GM12892 (cell line): ENCODE results near the gene EGF.

Experiments used
- DNase-seq: peaks from one replicate; pipeline ENCODE4 v3.0.0; 2011; ENCODE audit not compliant: insufficient read length
- FAIRE-seq: peaks from 2 replicates; lab custom pipeline; 2011; peaks lifted over from hg19 to GRCh38; lab: Jason Lieb, UNC
- POLR2A ChIP-seq: IDR thresholded peaks from 2 replicates; pipeline ENCODE4 v1.6.1; 2011; ENCODE audit warnings: low read depth, low read length, control low read depth
- POLR2AphosphoS5 ChIP-seq: IDR thresholded peaks from 2 replicates; pipeline ENCODE4 v1.6.1; 2011; ENCODE audit warnings: low read depth, low read length, control low read depth
- TAF1 ChIP-seq: IDR thresholded peaks from 2 replicates; pipeline ENCODE4 v1.6.1; 2011; ENCODE audit warnings: low read depth, mild to moderate bottlenecking, control low read depth, low read length, borderline replicate concordance

The EGF gene

DNA sequence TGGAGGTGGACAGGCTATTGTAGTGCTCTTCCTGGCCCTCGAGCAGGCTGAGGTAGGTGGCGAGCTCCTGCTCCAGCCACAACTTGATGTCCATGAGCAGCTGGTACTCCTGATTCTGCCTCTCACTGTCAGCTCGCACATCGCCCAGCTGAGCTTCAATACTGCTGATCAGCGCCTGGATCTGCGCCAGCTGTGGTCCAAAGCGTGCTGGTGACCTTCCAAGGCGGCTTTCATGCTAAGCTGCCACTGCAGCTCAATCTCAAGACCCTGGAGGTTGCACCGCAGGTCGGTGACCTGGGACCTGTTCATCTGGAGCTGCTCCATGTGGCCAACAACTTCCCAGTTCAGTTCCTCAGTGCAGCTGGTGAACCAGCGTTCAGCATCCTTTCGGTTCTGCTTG is 33.6 kb upstream of the EGF start:
- FAIRE-seq: no peak
- TF ChIP-seq POLR2A: no peak
- TF ChIP-seq POLR2AphosphoS5: no peak
- no peak for TF ChIP-seq TAF1
- DNase-seq: no peak

- no peak for TF ChIP-seq POLR2AphosphoS5
- TF ChIP-seq POLR2A: no peak
- no peak for TF ChIP-seq TAF1
- FAIRE-seq (no peak), DNase-seq (no peak)
Measured at GRCh38 chr4:109879636-109880314, 32.9 kb upstream of the EGF start.

GRCh38 chr4:109886303-109886702 is 26.4 kb upstream of the EGF start:
- TF ChIP-seq POLR2AphosphoS5: no peak
- no peak for TF ChIP-seq TAF1
- TF ChIP-seq POLR2A: no peak
- DNase-seq: no peak
- no peak for FAIRE-seq

DNA sequence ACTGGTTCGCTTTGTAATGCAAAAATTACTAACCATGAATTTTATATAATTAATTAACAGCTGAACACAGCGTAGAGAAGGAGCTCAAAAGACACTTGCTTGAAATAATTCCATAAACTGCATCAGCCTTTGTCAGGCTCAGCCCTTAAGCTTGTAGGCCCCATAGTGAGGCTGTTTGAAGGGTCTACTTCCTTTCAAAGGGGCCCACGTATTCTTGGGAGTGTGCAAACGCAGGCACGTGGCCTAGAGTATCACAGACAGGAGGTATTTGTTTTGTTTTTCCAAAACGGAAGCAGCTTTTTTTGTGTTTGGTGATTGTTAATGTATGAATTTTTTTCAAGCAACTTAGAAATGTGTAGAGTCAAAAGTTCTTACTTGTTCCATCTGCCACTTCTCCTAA is 25.6 kb upstream of the EGF start:
- DNase-seq (no peak), FAIRE-seq (no peak)
- no peak for TF ChIP-seq POLR2A
- TF ChIP-seq POLR2AphosphoS5: no peak
- no peak for TF ChIP-seq TAF1

DNA sequence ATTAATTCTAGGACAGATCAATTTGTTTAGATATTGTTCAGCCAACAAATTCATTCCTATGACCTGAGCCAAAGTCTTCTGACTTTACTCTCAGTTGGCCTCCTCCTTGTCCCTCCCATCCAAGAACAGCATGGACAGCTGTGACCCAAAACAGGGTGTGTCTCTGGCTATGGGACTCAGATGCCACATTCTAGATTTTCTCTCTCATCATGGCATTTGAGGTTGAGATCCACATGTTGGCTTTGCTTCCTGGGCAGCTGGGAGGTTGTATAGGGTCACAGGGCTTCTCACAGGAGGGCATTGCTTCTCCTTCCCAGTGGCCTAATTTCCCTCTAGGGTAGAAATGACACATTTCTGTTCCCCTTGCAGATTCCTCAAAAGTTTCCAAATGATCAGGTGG is 22.6 kb upstream of the EGF start:
- TF ChIP-seq POLR2AphosphoS5 (no peak), POLR2A (no peak), TAF1 (no peak)
- no peak for FAIRE-seq
- no peak for DNase-seq

- FAIRE-seq: no peak
- no peak for DNase-seq
- TF ChIP-seq POLR2A (no peak), TAF1 (no peak), POLR2AphosphoS5 (no peak)
Measured at GRCh38 chr4:109902559-109903251, 10.0 kb upstream of the EGF start.

GRCh38 chr4:109908731-109909130 is 4.0 kb upstream of the EGF start:
- FAIRE-seq (no peak), DNase-seq (no peak)
- TF ChIP-seq TAF1 (no peak), POLR2AphosphoS5 (no peak)

DNA sequence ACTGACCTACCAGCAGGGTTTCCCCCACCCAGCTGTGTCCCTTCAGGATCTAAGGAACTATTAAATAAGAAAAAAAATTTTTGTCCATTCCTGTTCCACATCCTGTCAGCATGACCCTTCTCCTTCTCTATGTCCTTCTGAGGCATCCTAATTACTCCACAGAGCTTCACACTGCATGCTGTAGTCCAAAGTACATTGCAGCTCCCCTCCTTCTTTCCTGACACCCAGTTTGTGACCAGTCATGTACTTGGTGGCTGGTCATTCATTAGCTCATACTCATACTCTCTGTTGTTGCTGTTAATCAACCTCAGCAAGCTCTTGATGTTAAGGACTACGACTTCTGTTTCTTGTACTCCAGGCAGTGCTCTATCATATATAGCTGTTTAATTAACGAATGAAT is 2.4 kb upstream of the EGF start:
- FAIRE-seq: no peak
- TF ChIP-seq POLR2AphosphoS5 (no peak), TAF1 (no peak), POLR2A (no peak)
- no peak for DNase-seq

GRCh38 chr4:109913596-109914241 is 1.0 kb downstream of the EGF start:
- DNase-seq (no peak), FAIRE-seq (no peak)

GRCh38 chr4:109914322-109914721 is 1.6 kb downstream of the EGF start:
- no peak for TF ChIP-seq TAF1
- TF ChIP-seq POLR2A: no peak
- TF ChIP-seq POLR2AphosphoS5: no peak
- FAIRE-seq: no peak
- DNase-seq: no peak

More at GRCh38 chr4:109913596-109914241, 1.0 kb downstream of the EGF start:
- TF ChIP-seq POLR2AphosphoS5: no peak
- TF ChIP-seq TAF1: no peak
- TF ChIP-seq POLR2A: no peak

GRCh38 chr4:109915385-109916026 is 2.8 kb downstream of the EGF start:
- TF ChIP-seq POLR2AphosphoS5 (no peak), TAF1 (no peak), POLR2A (no peak)
- DNase-seq (no peak), FAIRE-seq (no peak)

DNA sequence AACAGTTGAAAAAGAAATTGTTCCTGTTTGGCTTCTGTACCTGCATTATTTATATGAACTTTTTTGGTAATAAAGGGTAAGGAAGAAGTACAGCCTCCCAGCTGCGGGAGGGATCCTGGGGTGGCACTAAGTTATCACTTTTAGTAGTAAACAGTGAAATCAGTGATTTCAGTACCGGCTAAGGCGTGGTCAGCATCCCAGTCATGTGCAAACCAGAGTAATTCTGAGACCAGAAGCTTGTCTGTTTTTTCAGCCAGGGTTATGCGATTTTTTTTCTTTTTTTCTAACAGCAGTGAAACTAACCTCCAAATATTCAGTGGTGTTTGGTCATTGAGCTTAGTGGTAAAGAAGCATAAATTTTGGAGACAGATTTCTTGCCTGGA is 3.3 kb downstream of the EGF start:
- no peak for FAIRE-seq
- no peak for DNase-seq
- TF ChIP-seq POLR2AphosphoS5: no peak
- TF ChIP-seq POLR2A: no peak
- TF ChIP-seq TAF1: no peak
